ENCODE measurements around the gene RPTOR. TPM values are rescaled to one million over a fixed set of nuclear protein-coding genes. Genes with fewer than 3 reads are reported as not detected.
A peak's percentile ranks its signal among the peaks of the same experiment; 100 is the strongest.

RPTOR gene
- total RNA-seq, 6 donors from 2014 or later, result 26.8 to 109 (median 36.8) TPM

GRCh38 chr17:80745183-80745582 lies 200.5 kb downstream of the RPTOR start:
- ATAC-seq (ENCODE audit: low FRiP score in 2 of 2) (no peak), DNase-seq (no peak)
- H3K9me3 ChIP-seq, result no peaks in the 10 kb centered on the region
- no peaks in the 10 kb centered on the region for H3K27me3 ChIP-seq
- WGBS, 2 donors, result 87 to 92% methylated on average over 4 of the region's 4 CpGs
- H3K4me3 ChIP-seq, result no peak overlapping the region
- no peak overlapping the region for H3K27ac ChIP-seq
- no peaks in the 10 kb centered on the region for H3K36me3 ChIP-seq
- TF ChIP-seq CTCF (IDR thresholded peaks at IDR 0.05), result no peak
- TF ChIP-seq POLR2AphosphoS5 (IDR thresholded peaks at IDR 0.05), result no peak
- no peak for TF ChIP-seq EP300 (IDR thresholded peaks at IDR 0.05)
- TF ChIP-seq POLR2A (IDR thresholded peaks at IDR 0.05), result no peak
- H3K4me1 ChIP-seq, result peaks cover 0 to 15% (median 2%) of the 10 kb centered on the region in 4 donors

- Histone ChIP-seq H3K36me3 (no peaks in the 10 kb centered on the region), H3K9me3 (no peaks in the 10 kb centered on the region), H3K27ac (no peak overlapping the region), H3K4me1 (peaks cover 0 to 20% (median 3%) of the 10 kb centered on the region in 4 donors), H3K27me3 (no peaks in the 10 kb centered on the region), H3K4me3 (no peak overlapping the region)
- 90 to 93% methylated on average over 16 to 23 of the region's 23 CpGs for WGBS, 2 donors
- ATAC-seq (ENCODE audit: low FRiP score in 2 of 2), result no peak
- no peak for DNase-seq
- TF ChIP-seq POLR2A (IDR thresholded peaks at IDR 0.05) (no peak), CTCF (IDR thresholded peaks at IDR 0.05) (no peak), POLR2AphosphoS5 (IDR thresholded peaks at IDR 0.05) (no peak), EP300 (IDR thresholded peaks at IDR 0.05) (no peak)
These were observed 201.8 kb downstream of the RPTOR start for GRCh38 chr17:80746262-80746935.

GRCh38 chr17:80747469-80747868 lies 202.8 kb downstream of the RPTOR start:
- no peaks in the 10 kb centered on the region for H3K27me3 ChIP-seq
- TF ChIP-seq EP300 (IDR thresholded peaks at IDR 0.05) (no peak), POLR2AphosphoS5 (IDR thresholded peaks at IDR 0.05) (no peak), CTCF (IDR thresholded peaks at IDR 0.05) (no peak), POLR2A (IDR thresholded peaks at IDR 0.05) (no peak)
- H3K4me1 ChIP-seq, result peaks cover 0 to 20% (median 3%) of the 10 kb centered on the region in 4 donors
- H3K36me3 ChIP-seq, result no peaks in the 10 kb centered on the region
- no peak overlapping the region for H3K4me3 ChIP-seq
- ATAC-seq (ENCODE audit: low FRiP score in 2 of 2) (no peak), DNase-seq (no peak)
- 88 to 98% methylated on average over 6 to 9 of the region's 9 CpGs for WGBS, 2 donors
- no peaks in the 10 kb centered on the region for H3K9me3 ChIP-seq
- H3K27ac ChIP-seq, result no peak overlapping the region

- Histone ChIP-seq H3K4me3 (no peak overlapping the region), H3K36me3 (peaks cover under 1 to 9% (median 6%) of the 10 kb centered on the region in 4 donors), H3K4me1 (peaks cover 0 to 11% (median 2%) of the 10 kb centered on the region in 4 donors), H3K27me3 (no peaks in the 10 kb centered on the region), H3K9me3 (no peaks in the 10 kb centered on the region), H3K27ac (no peak overlapping the region)
- TF ChIP-seq POLR2AphosphoS5 (IDR thresholded peaks at IDR 0.05), result no peak
- TF ChIP-seq CTCF (IDR thresholded peaks at IDR 0.05), result no peak
- TF ChIP-seq EP300 (IDR thresholded peaks at IDR 0.05), result no peak
- no peak for TF ChIP-seq POLR2A (IDR thresholded peaks at IDR 0.05)
- WGBS, 2 donors, result 89 to 95% methylated on average over 2 to 3 of the region's 3 CpGs
- ATAC-seq (ENCODE audit: low FRiP score in 2 of 2) (no peak), DNase-seq (no peak)
These were observed 205.0 kb downstream of the RPTOR start for GRCh38 chr17:80749611-80750010.

- Histone ChIP-seq H3K27ac (peak overlapping the region in 2 of 4 donors; percentile 12 to 67), H3K27me3 (no peaks in the 10 kb centered on the region), H3K4me1 (peaks cover 0 to 11% (median 2%) of the 10 kb centered on the region in 4 donors), H3K9me3 (no peaks in the 10 kb centered on the region), H3K36me3 (peaks cover 3 to 15% (median 11%) of the 10 kb centered on the region in 4 donors), H3K4me3 (no peak overlapping the region)
- TF ChIP-seq POLR2A (IDR thresholded peaks at IDR 0.05), result no peak
- TF ChIP-seq EP300 (IDR thresholded peaks at IDR 0.05), result no peak
- no peak for ATAC-seq (ENCODE audit: low FRiP score in 2 of 2)
- DNase-seq, result no peak
- WGBS, 2 donors, result 48 to 64% methylated on average over 9 to 14 of the region's 14 CpGs
These were observed 205.6 kb downstream of the RPTOR start for GRCh38 chr17:80750263-80750662.

Data from upper lobe of left lung (tissue), 6 donors.